Measurements from ENCODE around the gene MVD. TPM values are rescaled to one million over a fixed set of nuclear protein-coding genes. Genes with fewer than 3 reads are reported as not detected.

Gene MVD
- total and polyA plus RNA-seq, 2 of the 13 experiments (the other 11 are each of a cell fraction or from before 2014, with no cell fraction given) = 28.1 to 187 TPM

DNA sequence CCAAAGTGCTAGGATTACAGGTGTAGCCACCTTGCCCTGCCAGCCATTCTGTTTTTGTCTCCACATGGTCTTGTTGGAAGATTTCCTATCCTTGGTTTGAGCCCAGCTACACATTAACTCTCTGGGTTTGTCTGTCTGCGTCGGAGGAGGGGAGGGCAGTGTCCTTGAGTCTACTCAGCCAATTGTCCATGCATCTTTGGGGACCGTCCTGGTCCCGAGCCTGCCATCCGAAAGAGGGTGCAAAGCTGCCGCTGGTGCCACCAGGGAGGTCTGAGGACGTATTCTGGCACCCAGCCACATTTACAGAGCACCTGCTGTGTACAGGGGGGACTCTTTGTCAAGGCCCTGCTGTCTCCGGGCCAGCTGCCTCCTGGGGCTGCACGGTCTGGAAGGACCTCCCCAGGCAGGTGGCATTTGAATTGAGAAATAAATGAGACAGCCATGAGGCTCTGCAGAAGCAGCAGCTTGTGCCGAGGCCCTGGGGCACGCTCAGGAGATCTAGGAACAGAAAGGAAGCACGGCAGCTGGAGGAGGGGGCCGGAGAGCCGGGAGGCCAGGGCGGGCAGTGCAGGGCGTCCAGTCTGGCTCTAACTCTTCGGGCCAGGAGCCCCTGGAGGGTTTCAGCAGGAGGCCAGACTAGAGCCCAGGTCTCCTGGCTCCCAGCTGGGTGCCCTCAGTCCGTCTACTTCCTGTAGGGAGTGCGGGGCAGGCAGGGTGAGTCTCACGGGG lies 13.5 kb downstream of the MVD start (continued):
- TF ChIP-seq, protein P1, sequence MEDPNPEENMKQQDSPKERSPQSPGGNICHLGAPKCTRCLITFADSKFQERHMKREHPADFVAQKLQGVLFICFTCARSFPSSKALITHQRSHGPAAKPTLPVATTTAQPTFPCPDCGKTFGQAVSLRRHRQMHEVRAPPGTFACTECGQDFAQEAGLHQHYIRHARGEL (CRISPR knock-in tag; IDR thresholded peaks at IDR 0.05) = 0 out of 2 replicates have a peak, but pooled peaks have one; percentile 38
- TF ChIP-seq ZNF616 (CRISPR knock-in tag; IDR thresholded peaks at IDR 0.05; ENCODE audit: low read depth) (no peak), HDAC6 (IDR thresholded peaks at IDR 0.05; ENCODE audit: low read depth, low read length) (no peak), IRX3 (CRISPR knock-in tag; IDR thresholded peaks at IDR 0.05; ENCODE audit: borderline replicate concordance, low read depth) (no peak), TBX3 (IDR thresholded peaks at IDR 0.05; ENCODE audit: borderline replicate concordance) (no peak), HOXA9 (CRISPR knock-in tag; IDR thresholded peaks at IDR 0.05; ENCODE audit: borderline replicate concordance) (no peak), ZBTB7B (CRISPR knock-in tag; IDR thresholded peaks at IDR 0.05) (no peak), HHEX (CRISPR knock-in tag; IDR thresholded peaks at IDR 0.05) (no peak), DMAP1 (CRISPR knock-in tag; IDR thresholded peaks at IDR 0.05) (no peak), ZBTB3 (CRISPR knock-in tag; IDR thresholded peaks at IDR 0.05; ENCODE audit: borderline replicate concordance, low read depth) (no peak), SPEN (CRISPR knock-in tag; IDR thresholded peaks at IDR 0.05; ENCODE audit: low read depth) (no peak), HNRNPH1 (optimal IDR thresholded peaks at IDR 0.05; ENCODE audit: low read depth, low read length) (no peak), ZNF713 (CRISPR knock-in tag; IDR thresholded peaks at IDR 0.05) (no peak), ZSCAN25 (CRISPR knock-in tag; IDR thresholded peaks at IDR 0.05) (no peak), THAP11 (CRISPR knock-in tag; IDR thresholded peaks at IDR 0.05) (no peak; the same call in 1 of the 2 replicates), ZKSCAN8 (CRISPR knock-in tag; IDR thresholded peaks at IDR 0.05; ENCODE audit: borderline replicate concordance) (0 out of 2 replicates have a peak, but pooled peaks have one; percentile 52), ZFP36L2 (CRISPR knock-in tag; IDR thresholded peaks at IDR 0.05) (no peak), ZBTB42 (CRISPR knock-in tag; IDR thresholded peaks at IDR 0.05) (no peak), RNF2 (conservative IDR thresholded peaks at IDR 0.05; ENCODE audit: low read depth) (no peak), SAP130 (CRISPR knock-in tag; IDR thresholded peaks at IDR 0.05; ENCODE audit: low read depth) (peak; percentile 74), NCOA2 (CRISPR knock-in tag; IDR thresholded peaks at IDR 0.05) (no peak), ZNF530 (CRISPR knock-in tag; IDR thresholded peaks at IDR 0.05; ENCODE audit: low read depth) (no peak), RBM22 (optimal IDR thresholded peaks at IDR 0.05; ENCODE audit: low read length) (no peak), FIP1L1 (IDR thresholded peaks at IDR 0.05; ENCODE audit: borderline replicate concordance, insufficient read depth, low read depth, low read length) (no peak), THYN1 (CRISPR knock-in tag; IDR thresholded peaks at IDR 0.05; ENCODE audit: borderline replicate concordance, low read depth) (no peak), ZFX (CRISPR knock-in tag; IDR thresholded peaks at IDR 0.05; ENCODE audit: low read depth) (no peak), REL (CRISPR knock-in tag; conservative IDR thresholded peaks at IDR 0.05) (no peak), KMT2B (CRISPR knock-in tag; IDR thresholded peaks at IDR 0.05) (no peak)
- TF ChIP-seq, protein P2, sequence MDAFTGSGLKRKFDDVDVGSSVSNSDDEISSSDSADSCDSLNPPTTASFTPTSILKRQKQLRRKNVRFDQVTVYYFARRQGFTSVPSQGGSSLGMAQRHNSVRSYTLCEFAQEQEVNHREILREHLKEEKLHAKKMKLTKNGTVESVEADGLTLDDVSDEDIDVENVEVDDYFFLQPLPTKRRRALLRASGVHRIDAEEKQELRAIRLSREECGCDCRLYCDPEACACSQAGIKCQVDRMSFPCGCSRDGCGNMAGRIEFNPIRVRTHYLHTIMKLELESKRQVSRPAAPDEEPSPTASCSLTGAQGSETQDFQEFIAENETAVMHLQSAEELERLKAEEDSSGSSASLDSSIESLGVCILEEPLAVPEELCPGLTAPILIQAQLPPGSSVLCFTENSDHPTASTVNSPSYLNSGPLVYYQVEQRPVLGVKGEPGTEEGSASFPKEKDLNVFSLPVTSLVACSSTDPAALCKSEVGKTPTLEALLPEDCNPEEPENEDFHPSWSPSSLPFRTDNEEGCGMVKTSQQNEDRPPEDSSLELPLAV (CRISPR knock-in tag; conservative IDR thresholded peaks at IDR 0.05; ENCODE audit: low read depth) = no peak
- TF ChIP-seq, protein P3, sequence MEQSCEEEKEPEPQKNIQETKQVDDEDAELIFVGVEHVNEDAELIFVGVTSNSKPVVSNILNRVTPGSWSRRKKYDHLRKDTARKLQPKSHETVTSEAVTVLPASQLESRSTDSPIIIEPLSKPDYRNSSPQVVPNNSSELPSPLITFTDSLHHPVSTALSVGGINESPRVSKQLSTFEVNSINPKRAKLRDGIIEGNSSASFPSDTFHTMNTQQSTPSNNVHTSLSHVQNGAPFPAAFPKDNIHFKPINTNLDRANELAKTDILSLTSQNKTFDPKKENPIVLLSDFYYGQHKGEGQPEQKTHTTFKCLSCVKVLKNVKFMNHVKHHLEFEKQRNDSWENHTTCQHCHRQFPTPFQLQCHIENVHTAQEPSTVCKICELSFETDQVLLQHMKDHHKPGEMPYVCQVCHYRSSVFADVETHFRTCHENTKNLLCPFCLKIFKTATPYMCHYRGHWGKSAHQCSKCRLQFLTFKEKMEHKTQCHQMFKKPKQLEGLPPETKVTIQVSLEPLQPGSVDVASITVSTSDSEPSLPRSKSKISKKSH (CRISPR knock-in tag; IDR thresholded peaks at IDR 0.05; ENCODE audit: borderline replicate concordance) = no peak

Data from HepG2 (cell line).